ENCODE data around the gene SVIL.
A peak's percentile ranks its signal among the peaks of the same experiment; 100 is the strongest.
"Not testable (repeated sequence)": the region's sequence is repeated elsewhere in the genome, so short reads cannot be mapped to it uniquely, and the experiment has no call there.

Gene SVIL

GRCh38 chr10:29612657-29613056, 22.1 kb downstream of the SVIL start:
- Mint-ChIP-seq H3K36me3 (ENCODE audit: low read depth) (peaks cover 44% of the 10 kb centered on the region), H3K9me3 (peaks cover 17% of the 10 kb centered on the region), H3K4me1 (peaks cover 37% of the 10 kb centered on the region), H3K27me3 (ENCODE audit: low read depth, poor library complexity) (no peaks in the 10 kb centered on the region), H3K27ac (no peak overlapping the region), H3K4me3 (no peak overlapping the region)
- no peak for DNase-seq
- no peak for TF ChIP-seq CTCF (IDR thresholded peaks at IDR 0.05)

GRCh38 chr10:29611781-29612381, 22.9 kb downstream of the SVIL start:
- Mint-ChIP-seq H3K4me3 (no peak overlapping the region), H3K27me3 (ENCODE audit: low read depth, poor library complexity) (no peaks in the 10 kb centered on the region), H3K9me3 (peaks cover 15% of the 10 kb centered on the region), H3K27ac (no peak overlapping the region), H3K36me3 (ENCODE audit: low read depth) (peaks cover 41% of the 10 kb centered on the region), H3K4me1 (peaks cover 31% of the 10 kb centered on the region)
- TF ChIP-seq CTCF (IDR thresholded peaks at IDR 0.05) = no peak
- DNase-seq = no peak

GRCh38 chr10:29610876-29611647, 23.7 kb downstream of the SVIL start:
- no peak for TF ChIP-seq CTCF (IDR thresholded peaks at IDR 0.05)
- Mint-ChIP-seq H3K4me3 (no peak overlapping the region), H3K9me3 (peaks cover 14% of the 10 kb centered on the region), H3K27me3 (ENCODE audit: low read depth, poor library complexity) (no peaks in the 10 kb centered on the region), H3K4me1 (peaks cover 31% of the 10 kb centered on the region), H3K36me3 (ENCODE audit: low read depth) (peaks cover 36% of the 10 kb centered on the region), H3K27ac (no peak overlapping the region)
- DNase-seq = no peak

- peak overlapping the region; percentile 77 for H3K27ac Mint-ChIP-seq
- DNase-seq; H3K4me3 Mint-ChIP-seq; H3K27me3 Mint-ChIP-seq (ENCODE audit: low read depth, poor library complexity): not testable (repeated sequence)
- peaks cover 36% of the 10 kb centered on the region for H3K36me3 Mint-ChIP-seq (ENCODE audit: low read depth)
- peaks cover 31% of the 10 kb centered on the region for H3K4me1 Mint-ChIP-seq
- peaks cover 14% of the 10 kb centered on the region for H3K9me3 Mint-ChIP-seq
These were observed 24.4 kb downstream of the SVIL start for GRCh38 chr10:29610331-29610730.

GRCh38 chr10:29609696-29610095, 25.1 kb downstream of the SVIL start:
- Mint-ChIP-seq H3K27me3 (ENCODE audit: low read depth, poor library complexity) (no peaks in the 10 kb centered on the region), H3K4me1 (peaks cover 31% of the 10 kb centered on the region), H3K27ac (peak overlapping the region; percentile 77), H3K36me3 (ENCODE audit: low read depth) (peaks cover 36% of the 10 kb centered on the region), H3K9me3 (peaks cover 14% of the 10 kb centered on the region), H3K4me3 (no peak overlapping the region)
- no peak for TF ChIP-seq CTCF (IDR thresholded peaks at IDR 0.05)
- no peak for DNase-seq

- peaks cover 31% of the 10 kb centered on the region for H3K4me1 Mint-ChIP-seq
- H3K36me3 Mint-ChIP-seq (ENCODE audit: low read depth) = peaks cover 36% of the 10 kb centered on the region
- H3K4me3 Mint-ChIP-seq = no peak overlapping the region
- DNase-seq = no peak
- H3K27ac Mint-ChIP-seq = no peak overlapping the region
- no peak for TF ChIP-seq CTCF (IDR thresholded peaks at IDR 0.05)
- no peaks in the 10 kb centered on the region for H3K27me3 Mint-ChIP-seq (ENCODE audit: low read depth, poor library complexity)
- peaks cover 9% of the 10 kb centered on the region for H3K9me3 Mint-ChIP-seq
These were observed 26.1 kb downstream of the SVIL start for GRCh38 chr10:29608476-29609301.

All from nephron progenitor cell (in vitro differentiated cells).